ENCODE results near the gene ADAMTSL1.

The ADAMTSL1 gene

DNA sequence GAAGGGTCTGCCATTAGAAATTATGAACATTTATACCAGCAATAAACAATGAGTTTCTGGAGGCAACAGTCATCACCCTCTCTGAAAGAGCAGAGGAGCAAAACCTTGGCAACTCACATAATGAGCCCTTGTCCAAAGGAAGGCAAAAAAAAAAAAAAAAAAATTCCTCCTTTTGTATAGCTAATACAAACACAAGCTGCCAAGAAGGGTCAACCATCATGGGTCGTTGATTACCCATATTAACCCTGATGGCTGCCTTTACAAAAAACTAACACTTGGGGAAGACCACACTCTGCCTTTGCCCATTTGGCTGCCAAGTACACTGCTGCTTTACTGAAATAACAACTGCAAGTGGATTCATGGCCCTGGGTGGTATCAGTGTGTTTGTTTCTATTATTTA lies 272.7 kb downstream of the ADAMTSL1 start:
- TF ChIP-seq CTCF (IDR thresholded peaks at IDR 0.05), result no peak

DNA sequence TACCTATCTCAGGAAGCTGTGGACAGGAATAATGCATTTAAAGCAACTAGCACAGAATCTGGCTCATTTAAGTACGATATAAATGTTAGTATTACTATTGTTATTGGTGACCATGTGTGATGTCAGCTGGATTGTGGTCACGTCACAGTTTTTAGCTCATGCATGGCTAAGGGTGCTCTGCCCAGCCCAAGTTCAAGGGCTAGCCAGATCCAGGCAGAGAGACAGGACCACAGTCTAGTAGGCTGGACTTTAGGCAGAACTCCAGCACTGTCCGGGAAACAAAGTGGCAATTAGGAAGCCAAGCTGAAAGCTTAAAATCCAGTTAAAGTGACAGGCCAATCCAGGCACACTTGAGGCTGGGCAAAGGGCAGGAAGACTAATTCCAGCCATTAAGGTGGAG lies 273.6 kb downstream of the ADAMTSL1 start:
- no peak for TF ChIP-seq CTCF (IDR thresholded peaks at IDR 0.05)

DNA sequence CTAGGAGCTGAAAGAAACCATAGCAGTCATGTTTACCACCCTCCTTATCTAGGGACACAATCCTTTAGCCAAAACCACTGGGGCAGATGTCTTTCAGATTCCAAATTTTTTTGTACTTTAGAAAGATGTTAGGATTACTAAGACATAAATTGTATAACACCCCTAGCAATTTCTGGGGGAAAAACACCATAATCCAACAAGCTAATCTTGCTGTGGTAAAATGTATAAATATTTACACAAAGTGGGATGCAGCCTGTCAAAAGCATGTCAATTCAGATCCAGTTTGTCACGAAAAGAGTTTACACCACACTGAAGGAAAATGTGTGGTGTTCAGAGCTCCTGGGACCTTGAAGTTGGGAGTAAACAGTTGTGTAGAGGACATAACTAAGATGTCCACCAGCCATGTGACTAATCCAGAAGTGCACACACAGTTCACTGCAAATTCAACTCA lies 274.3 kb downstream of the ADAMTSL1 start:
- no peak for TF ChIP-seq CTCF (IDR thresholded peaks at IDR 0.05)

- TF ChIP-seq CTCF (IDR thresholded peaks at IDR 0.05), result no peak
Measured at GRCh38 chr9:18749711-18750110, 275.8 kb downstream of the ADAMTSL1 start.

DNA sequence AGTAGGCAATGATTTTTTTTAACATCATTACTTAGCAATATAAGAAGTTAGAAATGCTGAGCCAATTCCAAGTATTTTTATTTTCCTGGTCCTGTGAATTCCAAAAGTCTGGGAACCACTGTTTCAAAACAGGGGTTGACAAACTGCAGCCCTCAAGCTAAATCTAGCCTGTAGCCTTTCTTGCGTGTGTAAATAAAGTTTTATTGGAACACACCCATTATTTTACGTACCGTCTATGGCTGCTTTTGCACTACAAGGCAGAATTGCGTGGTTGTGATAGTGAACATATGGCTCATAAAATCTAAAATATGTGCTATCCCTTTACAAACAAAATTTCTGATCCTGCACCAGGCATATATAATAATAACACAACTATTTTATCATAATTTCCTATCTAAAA lies 280.0 kb downstream of the ADAMTSL1 start:
- no peak for TF ChIP-seq CTCF (IDR thresholded peaks at IDR 0.05)

DNA sequence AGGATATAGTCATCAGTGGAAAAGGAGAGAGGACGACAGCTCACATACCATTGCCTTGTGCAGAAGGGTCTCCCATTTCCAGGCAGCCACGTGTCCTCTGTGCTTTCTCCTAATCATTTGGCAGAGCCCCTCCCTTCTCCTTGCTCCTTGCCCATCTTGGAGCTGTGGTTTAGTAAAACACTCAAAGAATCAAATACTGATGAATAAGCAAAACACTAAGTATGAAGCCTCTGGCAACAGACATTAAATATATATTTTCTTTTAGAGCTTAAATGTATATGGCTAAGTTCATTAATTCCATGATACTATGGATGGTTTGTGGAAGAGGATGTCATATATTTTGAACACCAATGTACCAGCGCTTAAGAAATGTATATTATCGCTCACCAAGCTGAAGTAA lies 280.6 kb downstream of the ADAMTSL1 start:
- TF ChIP-seq CTCF (IDR thresholded peaks at IDR 0.05), result no peak

DNA sequence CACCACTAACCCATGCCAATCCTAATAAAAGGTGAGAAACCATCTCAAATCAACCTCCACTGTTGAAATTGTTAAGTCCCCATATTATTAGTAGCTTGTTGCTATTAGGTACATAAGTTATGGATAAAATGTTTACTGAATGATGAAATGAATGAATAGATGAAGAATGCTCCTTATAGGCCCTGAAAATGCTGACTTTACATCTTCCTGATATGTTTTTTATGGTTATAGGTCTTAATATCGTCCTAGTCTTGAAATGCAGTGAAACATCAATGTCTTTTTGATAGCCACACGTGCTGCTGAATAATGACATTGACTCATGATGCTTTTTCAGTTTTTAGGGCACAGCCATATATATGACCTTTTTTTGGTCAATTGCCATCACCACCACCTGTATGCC lies 281.3 kb downstream of the ADAMTSL1 start:
- TF ChIP-seq CTCF (IDR thresholded peaks at IDR 0.05), result no peak

DNA sequence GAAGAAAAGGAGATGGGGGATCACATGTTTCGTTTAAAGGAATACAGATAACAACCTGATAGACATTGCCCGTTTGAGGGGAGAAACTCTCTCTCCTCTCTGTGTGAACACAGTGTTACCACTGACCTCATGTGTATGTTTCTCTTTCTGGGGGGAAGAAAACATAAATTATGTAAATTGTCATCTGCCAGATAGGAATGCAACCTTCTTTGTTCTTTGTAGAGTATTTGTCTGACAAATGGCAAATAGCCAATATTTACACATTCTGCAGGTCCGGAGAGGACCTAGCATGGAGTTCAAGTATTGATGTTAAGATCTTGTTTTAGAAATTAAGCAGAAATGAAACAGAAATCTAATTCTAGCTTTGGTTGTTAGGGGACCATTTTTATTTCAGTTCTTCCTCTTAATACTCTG lies 282.8 kb downstream of the ADAMTSL1 start:
- no peak for TF ChIP-seq CTCF (IDR thresholded peaks at IDR 0.05)

Measured in LNCAP (cell line).